ENCODE data around the gene MCU.

GRCh38 chr10:72819053-72819452 is 127.1 kb downstream of the MCU start:
- TF ChIP-seq EP300 (IDR thresholded peaks at IDR 0.05; ENCODE audit: low read depth) = no peak
- TF ChIP-seq, protein P1, sequence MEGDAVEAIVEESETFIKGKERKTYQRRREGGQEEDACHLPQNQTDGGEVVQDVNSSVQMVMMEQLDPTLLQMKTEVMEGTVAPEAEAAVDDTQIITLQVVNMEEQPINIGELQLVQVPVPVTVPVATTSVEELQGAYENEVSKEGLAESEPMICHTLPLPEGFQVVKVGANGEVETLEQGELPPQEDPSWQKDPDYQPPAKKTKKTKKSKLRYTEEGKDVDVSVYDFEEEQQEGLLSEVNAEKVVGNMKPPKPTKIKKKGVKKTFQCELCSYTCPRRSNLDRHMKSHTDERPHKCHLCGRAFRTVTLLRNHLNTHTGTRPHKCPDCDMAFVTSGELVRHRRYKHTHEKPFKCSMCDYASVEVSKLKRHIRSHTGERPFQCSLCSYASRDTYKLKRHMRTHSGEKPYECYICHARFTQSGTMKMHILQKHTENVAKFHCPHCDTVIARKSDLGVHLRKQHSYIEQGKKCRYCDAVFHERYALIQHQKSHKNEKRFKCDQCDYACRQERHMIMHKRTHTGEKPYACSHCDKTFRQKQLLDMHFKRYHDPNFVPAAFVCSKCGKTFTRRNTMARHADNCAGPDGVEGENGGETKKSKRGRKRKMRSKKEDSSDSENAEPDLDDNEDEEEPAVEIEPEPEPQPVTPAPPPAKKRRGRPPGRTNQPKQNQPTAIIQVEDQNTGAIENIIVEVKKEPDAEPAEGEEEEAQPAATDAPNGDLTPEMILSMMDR (IDR thresholded peaks at IDR 0.05) = no peak
- no peak for TF ChIP-seq POLR2A (IDR thresholded peaks at IDR 0.05)
- TF ChIP-seq POLR2AphosphoS5 (IDR thresholded peaks at IDR 0.05) = no peak
